Endothelial cell (in vitro differentiated cells): ENCODE data around the gene SERINC4. TPM values are rescaled to one million over a fixed set of nuclear protein-coding genes. Genes with fewer than 3 reads are reported as not detected.

Source experiments
- DNase-seq: peaks from one replicate; pipeline ENCODE4 v3.0.0; 2021; ENCODE audit warnings: low spot score
- H3K27ac Mint-ChIP-seq: one replicate; pipeline ENCODE4 v1.8.0; 2021; ENCODE audit warnings: mixed read lengths, inconsistent platforms; ENCODE audit not compliant: unreplicated experiment
- H3K27me3 Mint-ChIP-seq: one replicate; pipeline ENCODE4 v1.8.0; 2021; ENCODE audit warnings: mild to moderate bottlenecking, moderate library complexity, mixed read lengths, inconsistent platforms; ENCODE audit not compliant: unreplicated experiment
- H3K36me3 Mint-ChIP-seq: one replicate; pipeline ENCODE4 v1.8.0; 2021; ENCODE audit warnings: mild to moderate bottlenecking, low read depth, mixed read lengths, inconsistent platforms; ENCODE audit not compliant: unreplicated experiment
- H3K4me1 Mint-ChIP-seq: one replicate; pipeline ENCODE4 v1.8.0; 2021; ENCODE audit warnings: mild to moderate bottlenecking, mixed read lengths, inconsistent platforms; ENCODE audit not compliant: unreplicated experiment
- H3K4me3 Mint-ChIP-seq: one replicate; pipeline ENCODE4 v1.8.0; 2021; ENCODE audit warnings: mild to moderate bottlenecking, mixed read lengths, inconsistent platforms; ENCODE audit not compliant: unreplicated experiment
- H3K9me3 Mint-ChIP-seq: one replicate; pipeline ENCODE4 v1.8.0; 2021; ENCODE audit warnings: mixed read lengths, inconsistent platforms; ENCODE audit not compliant: unreplicated experiment
- CTCF ChIP-seq: fragments of 200-600 bp; sonication (generic); IDR thresholded peaks from one replicate; pipeline ENCODE4 v1.5.0; 2021; ENCODE audit warnings: antibody characterized with exemption; ENCODE audit not compliant: unreplicated experiment
- total RNA-seq: library from RNA; stranded (reverse); fragmentation: NEBNext Ultra II Directional; extraction: Animal tissue kit (Norgen Biotek cat#: 25700); gene quantifications from one replicate; pipeline ENCODE4 v1.2.1, GENCODE V29; 2021; ENCODE audit not compliant: unreplicated experiment

The SERINC4 gene
- total RNA-seq, 1 donor from 2014 or later = not detected

- peaks cover 38% of the 10 kb centered on the region for H3K4me1 Mint-ChIP-seq
- H3K27me3 Mint-ChIP-seq = peaks cover 27% of the 10 kb centered on the region
- H3K36me3 Mint-ChIP-seq = peaks cover 42% of the 10 kb centered on the region
- DNase-seq = peak; percentile 13
- no peak for TF ChIP-seq CTCF
- no peaks in the 10 kb centered on the region for H3K9me3 Mint-ChIP-seq
- peak overlapping the region; percentile 99 for H3K4me3 Mint-ChIP-seq
- peak overlapping the region; percentile 98 for H3K27ac Mint-ChIP-seq
Observed at GRCh38 chr15:43792761-43793476, 7.1 kb downstream of the SERINC4 start.

- H3K36me3 Mint-ChIP-seq = peaks cover 42% of the 10 kb centered on the region
- H3K4me1 Mint-ChIP-seq = peaks cover 38% of the 10 kb centered on the region
- no peaks in the 10 kb centered on the region for H3K9me3 Mint-ChIP-seq
- peak within 1 kb of the TSS; percentile 98 for H3K27ac Mint-ChIP-seq
- peaks cover 24% of the 10 kb centered on the region for H3K27me3 Mint-ChIP-seq
- peak within 1 kb of the TSS; percentile 99 for H3K4me3 Mint-ChIP-seq
- TF ChIP-seq CTCF = no peak
- peak; percentile 99 for DNase-seq
Observed at GRCh38 chr15:43791993-43792760, 7.8 kb downstream of the SERINC4 start, which contains the start of gene SERF2. Gene SERF2, plus strand, starts transcription at chr15:43792320. Its CDS starts 57 bp downstream, at chr15:43792377.

GRCh38 chr15:43789409-43789808, 10.6 kb downstream of the SERINC4 start:
- H3K27ac Mint-ChIP-seq = no peak overlapping the region

GRCh38 chr15:43779016-43779415, 21.0 kb downstream of the SERINC4 start:
- no peak for DNase-seq
- Mint-ChIP-seq H3K36me3 (peaks cover 6% of the 10 kb centered on the region), H3K27ac (no peak overlapping the region), H3K9me3 (no peaks in the 10 kb centered on the region), H3K27me3 (peaks cover 9% of the 10 kb centered on the region), H3K4me3 (no peak overlapping the region), H3K4me1 (peaks cover 9% of the 10 kb centered on the region)
- no peak for TF ChIP-seq CTCF

More at GRCh38 chr15:43789409-43789808, 10.6 kb downstream of the SERINC4 start:
- Mint-ChIP-seq H3K4me3 (no peak overlapping the region), H3K9me3 (no peaks in the 10 kb centered on the region), H3K4me1 (peaks cover 22% of the 10 kb centered on the region), H3K27me3 (peaks cover 23% of the 10 kb centered on the region), H3K36me3 (peaks cover 16% of the 10 kb centered on the region)
- TF ChIP-seq CTCF = no peak
- DNase-seq = no peak
